EH (cell line): ENCODE results near the gene PTCD3.

Source experiments
- DNase-seq: peaks from one replicate; pipeline ENCODE4 v3.0.0-alpha.2; 2015; ENCODE audit warnings: low read depth

PTCD3 gene

DNA sequence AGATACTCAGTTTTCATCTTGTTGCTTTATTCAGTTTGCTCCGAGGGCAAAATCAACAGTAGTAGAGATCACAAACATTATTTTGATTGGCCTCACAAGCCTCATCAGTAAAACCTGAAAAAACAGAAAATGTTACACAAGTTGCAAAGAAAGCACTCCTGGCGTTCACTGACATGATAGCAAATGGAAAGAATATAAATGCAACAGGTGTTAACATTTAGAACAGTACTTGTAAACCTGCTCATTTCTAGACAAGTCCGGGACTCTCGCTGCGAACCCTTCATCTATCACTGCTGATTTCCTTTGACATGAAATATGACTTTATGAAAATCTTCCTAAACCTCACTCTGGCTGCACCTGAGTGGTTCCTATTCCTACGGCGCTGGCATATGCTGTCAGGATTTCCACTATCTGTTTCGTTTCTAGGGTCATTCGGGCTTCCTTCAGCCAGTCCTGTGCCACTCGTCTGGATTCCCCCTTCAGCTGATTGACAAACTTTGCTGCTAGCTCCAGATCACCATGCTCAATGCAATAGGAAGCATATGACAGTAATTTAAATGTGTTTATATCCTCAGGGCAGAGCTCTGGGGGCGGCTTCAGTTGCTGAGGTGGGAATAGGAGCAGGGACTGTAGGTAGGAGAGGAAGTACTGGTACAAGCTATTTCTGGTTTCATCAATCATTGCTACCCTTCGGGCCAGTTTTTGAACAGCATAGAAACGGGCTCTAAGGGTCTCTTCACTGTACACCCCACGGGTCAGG lies 38.1 kb downstream of the PTCD3 start:
- DNase-seq: no peak

DNA sequence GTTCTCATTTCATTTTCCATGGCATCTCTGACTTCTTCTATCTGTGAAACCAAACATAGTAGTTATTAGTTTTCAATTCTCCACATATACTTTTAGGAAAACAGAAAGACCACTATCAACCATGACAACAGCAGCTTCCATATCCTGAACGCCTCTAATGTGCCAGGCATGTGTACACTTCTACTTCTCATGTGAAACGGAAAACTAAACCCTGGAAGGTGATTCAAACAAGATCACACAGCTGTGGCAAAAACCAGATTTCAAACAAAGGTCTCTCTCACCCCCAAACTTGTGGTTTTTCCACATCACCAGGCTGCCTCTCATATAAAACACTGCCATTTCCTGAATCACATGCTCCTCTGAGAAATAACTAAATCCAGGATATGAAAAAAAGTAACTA lies 41.8 kb downstream of the PTCD3 start:
- no peak for DNase-seq

DNA sequence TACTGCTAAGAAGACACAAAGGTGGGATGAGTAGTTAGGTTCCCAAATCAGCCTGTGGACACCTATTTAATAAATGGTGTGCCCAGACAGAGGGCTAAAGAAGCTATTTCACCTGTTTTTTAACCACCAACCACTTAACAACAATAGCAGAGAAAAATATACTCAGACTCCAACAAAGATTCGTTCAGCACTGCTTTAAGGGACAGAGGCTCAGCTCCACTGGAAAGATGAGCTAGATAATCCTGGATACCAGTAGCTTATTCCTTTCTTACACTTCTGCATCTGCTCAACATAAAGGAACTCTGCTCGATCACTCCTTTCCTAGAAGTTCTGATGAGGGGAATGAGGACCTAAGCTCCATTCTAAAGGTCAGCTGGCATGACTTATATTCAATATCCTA lies 44.5 kb downstream of the PTCD3 start:
- DNase-seq: no peak

DNA sequence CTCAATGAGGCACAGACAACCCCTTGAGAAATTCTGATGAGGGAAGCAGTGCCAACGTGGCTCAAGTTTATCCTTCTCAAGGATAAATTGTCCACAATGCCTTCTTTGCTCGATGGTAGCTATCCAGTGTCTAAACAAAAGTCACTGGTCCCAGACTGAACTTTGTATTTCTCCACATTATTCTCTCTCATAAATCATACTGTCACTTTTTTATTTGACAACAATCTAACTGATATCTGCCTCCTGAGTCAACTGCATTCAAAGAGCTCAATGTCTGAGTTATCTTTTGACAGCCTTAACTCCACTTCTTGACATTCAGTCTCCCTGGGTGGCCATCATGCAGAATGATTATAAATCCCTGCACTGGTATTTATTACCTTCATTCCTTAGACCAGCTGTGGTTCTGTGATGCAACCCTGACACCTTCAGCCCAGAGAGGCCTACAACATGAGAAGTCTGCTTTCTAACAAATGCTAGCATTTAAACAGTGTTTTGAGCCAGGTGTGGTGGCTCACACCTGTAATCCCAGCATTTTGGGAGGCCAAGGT lies 51.0 kb downstream of the PTCD3 start:
- no peak for DNase-seq

DNA sequence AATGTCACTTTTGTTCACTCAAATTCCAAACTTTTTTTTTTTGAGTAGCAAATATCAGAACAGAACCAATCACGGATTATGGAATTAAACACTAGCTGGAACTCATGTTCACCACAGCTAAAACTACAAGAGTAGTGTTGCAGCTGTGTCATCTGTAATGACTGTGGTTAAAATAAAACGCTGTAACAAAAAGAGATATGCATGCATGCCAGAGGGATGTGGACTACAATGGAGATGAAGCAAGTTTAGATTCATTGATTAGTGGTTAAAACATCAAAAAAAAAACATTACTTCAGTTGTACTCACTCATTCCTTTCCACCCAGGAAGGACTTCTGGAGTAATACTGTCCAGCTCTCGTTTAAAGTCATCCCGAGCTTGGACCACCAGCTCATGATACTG lies 52.3 kb downstream of the PTCD3 start:
- DNase-seq: no peak

DNA sequence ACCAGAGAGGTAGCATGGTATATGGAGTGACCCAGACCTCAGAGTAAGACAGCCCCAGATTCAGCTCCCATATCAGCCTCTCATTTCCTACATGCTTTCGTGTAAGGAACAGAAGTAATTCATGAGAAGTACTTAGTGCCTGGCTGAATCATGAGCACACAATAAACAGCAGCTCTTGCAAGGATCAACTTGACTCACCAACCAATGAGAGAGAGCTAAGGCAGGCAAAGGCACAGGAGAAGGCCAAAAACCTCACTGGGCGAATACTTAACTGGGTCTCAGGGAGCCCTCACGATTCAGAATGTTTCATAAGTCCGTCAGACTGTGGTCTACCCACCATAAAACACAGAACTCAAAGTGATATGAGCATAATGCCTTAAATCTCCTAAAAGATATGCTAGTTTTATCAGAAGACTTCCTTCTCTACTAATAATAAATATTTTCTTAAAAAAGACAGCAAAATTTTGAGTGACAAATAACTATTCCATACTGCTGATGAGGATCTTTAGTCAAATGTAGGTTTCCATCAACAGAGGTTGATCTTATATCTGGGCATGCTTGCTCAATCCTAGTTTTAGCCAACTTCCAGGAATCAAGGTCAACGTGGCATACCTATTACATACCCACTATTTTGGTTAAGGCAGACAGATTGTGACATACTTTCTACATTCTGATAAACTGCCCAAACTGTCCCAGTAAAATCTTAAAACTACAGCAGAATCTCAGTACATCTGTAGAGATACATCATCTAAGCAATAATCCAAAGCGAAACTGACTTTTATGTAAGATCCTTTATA lies 54.3 kb downstream of the PTCD3 start:
- no peak for DNase-seq

DNA sequence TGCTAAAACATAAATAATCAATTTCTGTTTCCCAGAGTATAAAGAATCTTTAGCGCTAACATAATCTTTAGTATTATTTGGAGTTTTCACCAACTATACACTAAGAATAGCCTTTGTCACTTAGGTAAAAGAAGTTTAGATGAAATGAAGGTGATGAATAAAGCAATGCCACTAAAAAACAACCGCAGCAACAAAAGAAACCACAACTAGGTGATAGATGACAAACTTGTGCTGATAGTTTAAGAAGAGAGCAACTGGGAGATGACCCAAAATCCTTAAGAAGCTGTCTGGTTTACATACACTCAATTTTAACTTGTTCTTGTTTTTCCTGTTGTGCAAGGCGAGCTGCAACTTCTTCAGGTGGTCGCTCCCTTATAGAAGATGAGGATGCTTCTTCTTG lies 64.4 kb downstream of the PTCD3 start:
- no peak for DNase-seq

DNA sequence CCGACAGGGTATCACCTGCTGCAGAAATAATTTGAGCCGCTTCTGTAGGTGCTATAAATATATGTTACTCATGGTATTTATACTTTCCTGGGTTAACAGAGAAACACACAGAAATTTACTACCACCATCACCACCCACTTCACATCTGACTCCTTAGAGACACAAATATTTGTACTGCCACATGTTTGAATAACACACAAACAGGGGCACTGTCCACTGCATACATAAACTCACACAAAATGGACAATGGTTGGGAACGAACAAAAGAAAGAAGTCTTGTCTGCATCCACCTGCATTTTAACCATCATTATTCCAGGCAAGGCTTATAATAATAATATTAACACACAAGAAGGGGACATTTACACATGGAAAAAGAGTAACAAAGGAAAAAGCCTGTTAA lies 65.3 kb downstream of the PTCD3 start:
- DNase-seq: no peak

DNA sequence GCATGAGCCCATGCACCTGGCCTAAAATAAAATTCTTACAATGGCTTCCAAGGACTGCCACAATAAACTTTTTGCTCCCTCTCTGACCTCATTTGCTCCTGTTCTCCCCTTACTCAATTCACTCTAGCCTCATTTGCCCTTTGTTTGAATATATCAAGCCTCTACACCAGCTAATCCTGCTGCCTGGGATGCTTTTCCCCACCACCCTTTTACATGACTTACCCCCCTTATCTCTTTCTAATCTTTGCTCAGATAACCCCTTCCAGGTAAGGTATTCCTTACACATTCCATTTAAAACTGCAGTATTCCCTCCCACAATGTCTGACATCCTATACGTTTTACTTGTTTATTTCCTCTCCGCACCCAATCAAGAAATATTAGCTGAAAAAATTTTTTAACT lies 66.6 kb downstream of the PTCD3 start:
- no peak for DNase-seq

DNA sequence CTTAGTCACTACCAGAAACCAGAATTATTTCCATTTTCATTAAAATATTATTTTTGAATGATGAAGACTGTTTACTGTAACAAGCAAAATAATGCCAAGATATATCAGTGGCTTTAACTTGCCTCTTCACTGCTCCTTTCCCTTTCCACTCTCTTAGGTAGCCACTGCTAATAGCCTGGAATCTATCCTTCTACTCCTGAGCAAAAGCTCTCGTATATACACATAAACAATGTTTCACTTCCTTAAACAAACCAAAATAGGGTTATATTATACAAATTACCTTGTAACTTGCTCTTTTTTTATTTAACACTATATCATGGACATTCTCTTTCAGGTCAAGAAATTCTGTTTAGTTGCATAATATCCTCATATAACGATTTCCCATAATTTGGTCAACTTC lies 68.4 kb downstream of the PTCD3 start:
- no peak for DNase-seq

DNA sequence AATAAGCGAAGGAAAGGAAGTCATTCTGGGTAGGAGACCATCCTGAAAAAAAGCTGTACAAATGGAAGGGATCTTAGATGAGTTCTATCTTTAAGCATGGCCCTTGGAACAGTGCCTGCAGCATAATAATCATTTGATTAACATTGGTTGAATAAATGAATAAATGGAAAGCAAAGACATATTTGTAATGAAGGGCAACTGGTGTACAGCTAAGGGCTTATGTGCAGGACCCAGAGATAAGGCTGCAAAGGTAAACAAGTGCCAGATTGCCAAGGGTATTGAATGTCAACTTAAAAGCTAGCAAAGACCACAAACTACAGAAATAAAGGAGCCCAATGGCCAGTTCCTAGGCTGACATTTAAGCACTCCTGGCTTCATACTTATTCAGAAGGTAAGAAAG lies 69.8 kb downstream of the PTCD3 start:
- DNase-seq: no peak

DNA sequence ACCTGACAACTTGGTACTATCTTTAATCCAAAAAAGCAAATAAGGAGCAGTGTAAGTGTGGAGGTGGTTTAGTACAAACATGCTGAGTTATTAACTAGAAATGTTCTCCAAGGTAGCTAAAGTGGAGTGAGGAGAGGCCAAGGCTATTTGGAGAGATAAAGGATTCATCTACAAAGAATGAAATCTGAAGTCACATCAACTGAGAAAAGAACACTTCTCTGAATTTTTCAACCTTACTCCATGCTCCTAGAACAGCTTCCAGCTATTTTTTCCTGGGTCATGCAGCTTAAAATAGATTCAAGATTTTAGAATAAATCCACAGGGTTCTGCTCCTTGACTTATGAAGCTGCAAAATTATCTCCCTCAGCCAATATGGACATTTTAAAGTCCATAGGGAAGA lies 70.6 kb downstream of the PTCD3 start:
- peak; percentile 48 for DNase-seq

DNA sequence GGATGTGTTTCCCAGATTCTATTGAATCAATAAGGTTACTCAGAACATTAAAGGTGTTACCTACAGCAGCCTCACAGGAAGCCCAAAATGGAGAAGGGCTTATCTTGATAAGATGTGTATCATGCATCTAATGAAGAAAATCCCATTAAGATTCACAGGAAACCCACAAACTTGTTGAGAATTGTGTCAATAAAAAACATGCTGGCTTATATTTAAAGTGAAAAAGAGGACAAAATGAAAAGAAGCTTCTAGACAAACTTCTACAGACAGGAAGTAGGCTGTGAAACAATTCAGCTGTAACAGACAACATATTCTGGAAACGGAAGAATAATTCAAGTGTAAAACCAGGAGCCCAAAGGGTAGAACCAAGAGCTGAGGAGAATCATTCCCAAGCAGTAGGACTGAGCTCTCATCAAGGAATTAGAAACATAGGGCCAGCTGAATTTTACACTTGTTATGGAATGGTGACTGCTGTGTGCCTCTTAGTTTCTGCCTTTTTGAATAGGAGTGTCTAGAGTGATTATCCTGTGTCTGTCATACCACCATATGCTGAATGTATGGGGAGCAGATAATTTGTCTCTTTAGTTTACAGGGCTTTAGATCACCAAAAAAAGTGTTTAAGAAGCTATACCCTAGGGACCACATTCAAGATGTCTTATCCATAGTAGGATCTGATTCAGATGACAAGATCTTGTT lies 79.6 kb downstream of the PTCD3 start:
- DNase-seq: no peak

DNA sequence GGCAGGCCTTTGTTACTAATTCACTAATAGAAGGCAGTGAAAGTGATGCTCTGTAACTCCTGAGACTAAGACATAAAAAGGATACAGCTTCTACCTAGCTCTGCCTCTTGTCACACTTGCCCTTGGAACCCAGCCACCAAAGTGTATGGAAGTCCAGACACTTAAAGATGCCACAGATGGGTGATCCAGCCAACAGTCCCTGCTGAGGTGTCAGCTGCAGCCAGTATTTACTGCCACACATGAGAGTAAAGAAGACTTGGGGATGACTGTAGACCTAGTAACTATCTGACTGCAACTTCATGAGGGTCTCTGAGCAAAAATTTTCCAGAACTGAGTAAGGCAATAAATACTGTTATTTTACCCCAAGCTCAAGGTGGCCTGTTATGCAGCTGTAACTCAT lies 80.4 kb downstream of the PTCD3 start:
- DNase-seq: no peak

DNA sequence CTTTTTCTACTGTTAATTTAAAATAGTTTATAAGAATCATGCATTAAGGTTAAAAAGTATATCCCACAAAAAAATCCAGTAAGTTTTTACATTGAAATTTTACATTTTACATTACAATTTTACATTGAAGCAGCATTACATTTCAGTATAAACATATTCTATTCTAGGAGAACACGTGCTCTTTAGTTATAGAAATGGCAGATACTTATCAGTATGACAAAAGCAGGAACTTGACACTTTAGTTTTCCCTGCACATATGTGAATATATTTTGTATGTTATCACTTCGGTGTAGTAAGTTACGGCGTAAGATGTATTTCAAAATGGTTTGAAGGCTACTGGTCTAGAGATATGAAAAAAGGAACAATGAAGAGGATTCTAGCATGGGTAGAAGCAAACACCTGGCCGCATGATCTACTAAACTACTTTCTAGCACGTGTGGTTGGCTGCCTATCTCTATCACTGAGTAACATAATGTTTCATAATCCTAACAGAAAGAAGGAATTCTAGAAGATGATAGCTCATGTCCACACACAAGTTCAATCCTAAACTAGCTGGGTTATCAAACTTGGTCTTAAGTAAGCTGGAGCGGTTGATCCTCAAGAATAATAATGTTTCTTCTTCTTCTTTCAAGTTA lies 83.9 kb downstream of the PTCD3 start:
- DNase-seq: no peak
